ENCODE results near the gene PSD2.

PSD2 gene

GRCh38 chr5:139752506-139753473, 42.8 kb upstream of the PSD2 start:
- TF ChIP-seq, protein P1, sequence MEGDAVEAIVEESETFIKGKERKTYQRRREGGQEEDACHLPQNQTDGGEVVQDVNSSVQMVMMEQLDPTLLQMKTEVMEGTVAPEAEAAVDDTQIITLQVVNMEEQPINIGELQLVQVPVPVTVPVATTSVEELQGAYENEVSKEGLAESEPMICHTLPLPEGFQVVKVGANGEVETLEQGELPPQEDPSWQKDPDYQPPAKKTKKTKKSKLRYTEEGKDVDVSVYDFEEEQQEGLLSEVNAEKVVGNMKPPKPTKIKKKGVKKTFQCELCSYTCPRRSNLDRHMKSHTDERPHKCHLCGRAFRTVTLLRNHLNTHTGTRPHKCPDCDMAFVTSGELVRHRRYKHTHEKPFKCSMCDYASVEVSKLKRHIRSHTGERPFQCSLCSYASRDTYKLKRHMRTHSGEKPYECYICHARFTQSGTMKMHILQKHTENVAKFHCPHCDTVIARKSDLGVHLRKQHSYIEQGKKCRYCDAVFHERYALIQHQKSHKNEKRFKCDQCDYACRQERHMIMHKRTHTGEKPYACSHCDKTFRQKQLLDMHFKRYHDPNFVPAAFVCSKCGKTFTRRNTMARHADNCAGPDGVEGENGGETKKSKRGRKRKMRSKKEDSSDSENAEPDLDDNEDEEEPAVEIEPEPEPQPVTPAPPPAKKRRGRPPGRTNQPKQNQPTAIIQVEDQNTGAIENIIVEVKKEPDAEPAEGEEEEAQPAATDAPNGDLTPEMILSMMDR (IDR thresholded peaks at IDR 0.05; ENCODE audit: low read depth, low read length, missing control alignments) = no peak
- no peak for DNase-seq (ENCODE audit: low read depth)
- H3K4me3 ChIP-seq (ENCODE audit: low read depth, low read length) = no peak overlapping the region

DNA sequence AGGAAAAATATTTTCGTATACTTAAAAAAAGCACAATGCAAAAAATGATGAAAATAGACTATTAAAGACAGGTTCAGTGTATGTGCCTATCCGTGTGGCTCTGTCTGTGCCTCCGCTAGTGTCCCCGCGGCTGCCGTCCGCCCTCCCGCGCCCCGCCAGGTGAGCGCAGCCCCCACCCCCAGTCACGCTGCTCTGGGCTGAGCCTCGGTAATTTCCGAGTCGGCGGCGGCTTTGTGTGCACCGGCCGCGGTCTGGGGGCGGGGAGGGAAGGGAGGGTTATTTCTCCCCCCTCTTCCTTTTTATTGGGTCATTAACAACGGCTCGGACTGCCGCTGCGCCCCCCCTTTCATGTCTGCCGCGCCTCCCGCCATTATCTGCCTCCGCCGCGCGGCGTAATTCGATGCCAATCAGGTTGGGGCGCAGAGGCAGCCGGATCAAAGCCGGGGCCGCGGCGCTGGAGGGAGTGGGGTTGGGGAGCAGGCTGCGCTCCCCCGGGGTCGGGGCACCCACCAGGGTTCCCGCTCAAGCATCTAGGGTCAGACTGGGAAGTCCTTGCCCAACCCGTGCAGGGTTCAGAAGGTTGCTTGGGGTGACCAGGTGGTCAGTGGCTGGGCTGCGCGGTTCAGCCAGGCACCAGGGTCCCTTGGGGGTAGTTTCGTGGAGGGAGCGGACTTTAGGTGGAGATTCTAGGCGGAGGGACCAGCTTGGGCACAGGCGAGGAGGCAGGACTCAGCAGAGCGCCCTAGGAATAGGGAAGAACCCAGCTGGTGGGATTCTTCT, 39.5 kb upstream of the PSD2 start:
- DNase-seq (ENCODE audit: low read depth) = no peak
- no peak overlapping the region; the same call in 1 of the 2 replicates for H3K4me3 ChIP-seq (ENCODE audit: low read depth, low read length)
- TF ChIP-seq, protein P1 (IDR thresholded peaks at IDR 0.05; ENCODE audit: low read depth, low read length, missing control alignments) = no peak

DNA sequence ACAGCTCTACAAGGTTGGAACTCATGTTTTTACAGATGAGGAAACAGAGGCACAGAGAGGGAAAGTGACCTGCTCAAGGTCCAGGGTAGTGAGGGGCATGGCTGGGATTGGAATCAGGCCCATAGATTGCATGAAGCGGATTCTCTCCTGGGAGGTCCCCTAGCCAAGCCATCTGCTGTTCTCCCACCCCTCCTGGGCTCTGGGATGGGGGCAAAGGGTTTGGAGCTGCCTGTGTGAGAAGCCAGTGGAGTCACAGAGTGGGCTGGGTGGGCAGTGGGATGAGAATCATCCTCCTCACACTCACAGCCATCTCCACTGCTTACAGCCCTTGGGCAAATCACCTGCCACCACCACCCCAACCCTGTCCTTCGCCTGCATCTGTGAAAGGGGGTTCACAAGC, 38.6 kb upstream of the PSD2 start:
- DNase-seq (ENCODE audit: low read depth) = no peak
- TF ChIP-seq, protein P1 (IDR thresholded peaks at IDR 0.05; ENCODE audit: low read depth, low read length, missing control alignments) = no peak
- no peak overlapping the region for H3K4me3 ChIP-seq (ENCODE audit: low read depth, low read length)

DNA sequence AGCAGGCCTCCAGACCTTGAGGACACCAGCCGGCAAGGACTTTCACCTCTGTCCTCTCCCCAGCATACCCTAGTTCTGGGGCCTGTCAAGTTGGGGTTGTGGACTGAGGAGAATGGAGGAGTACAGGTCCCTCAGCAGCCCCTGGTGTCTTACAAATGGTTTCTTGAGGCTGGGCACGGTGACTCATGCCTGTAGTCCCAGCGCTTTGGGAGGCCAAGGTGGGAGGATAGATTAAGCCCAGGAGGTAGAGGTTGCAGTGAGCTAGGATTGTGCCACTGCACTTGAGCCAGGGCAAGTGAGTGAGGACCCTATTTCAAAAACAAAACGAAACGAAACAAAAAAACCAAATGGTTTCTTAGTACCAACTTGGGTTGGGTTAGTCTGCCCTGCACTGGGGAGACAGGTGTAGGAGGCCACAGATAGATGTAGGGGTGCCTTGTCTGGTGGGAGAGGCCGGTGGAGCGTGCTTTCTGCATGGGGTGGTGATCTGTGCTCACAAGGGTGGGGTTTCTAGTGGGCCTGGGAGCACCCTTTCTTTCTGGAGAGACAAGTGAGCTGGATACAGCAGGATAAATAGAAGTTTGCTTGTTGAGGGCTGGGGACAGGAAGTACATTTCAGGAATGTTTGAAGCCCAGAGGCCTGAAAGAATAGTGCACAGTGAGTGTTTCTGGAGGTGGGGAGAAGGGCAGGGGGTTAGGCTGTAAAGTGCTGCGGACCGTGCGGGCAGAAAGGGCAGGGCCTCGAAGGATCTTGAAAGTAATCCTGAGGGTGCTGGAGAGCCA, 37.7 kb upstream of the PSD2 start:
- TF ChIP-seq, protein P1 (IDR thresholded peaks at IDR 0.05; ENCODE audit: low read depth, low read length, missing control alignments) = no peak
- no peak overlapping the region for H3K4me3 ChIP-seq (ENCODE audit: low read depth, low read length)
- DNase-seq (ENCODE audit: low read depth) = no peak

DNA sequence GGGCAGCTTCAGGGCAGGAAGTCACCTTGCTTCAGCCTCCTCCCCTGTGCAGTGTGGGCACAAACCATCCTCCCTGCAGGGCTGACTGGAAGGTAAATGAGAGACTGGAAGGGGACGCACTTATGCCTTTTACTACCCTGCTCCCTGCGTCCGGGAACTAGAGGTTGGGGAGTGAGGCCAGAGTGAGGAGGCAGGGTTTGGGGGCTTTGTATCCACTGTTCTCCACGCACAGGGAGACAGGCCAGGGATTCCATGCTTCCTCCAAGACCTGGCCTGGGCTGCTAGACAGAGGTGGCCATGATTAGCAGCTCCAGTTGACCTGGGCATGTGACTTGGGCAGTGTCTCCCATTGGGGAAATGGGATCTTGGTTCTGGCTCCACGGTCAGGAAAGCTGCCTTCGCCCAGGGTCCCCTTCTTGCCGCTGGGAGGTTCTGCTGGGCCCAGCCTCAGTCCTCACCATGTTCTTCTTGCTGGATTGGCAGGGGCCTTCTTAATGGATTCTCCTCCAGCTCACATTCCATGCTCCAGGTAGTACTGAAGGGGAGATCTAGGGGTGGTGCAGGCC, 37.0 kb upstream of the PSD2 start:
- TF ChIP-seq, protein P1 (IDR thresholded peaks at IDR 0.05; ENCODE audit: low read depth, low read length, missing control alignments) = no peak
- DNase-seq (ENCODE audit: low read depth) = no peak
- no peak overlapping the region for H3K4me3 ChIP-seq (ENCODE audit: low read depth, low read length)

DNA sequence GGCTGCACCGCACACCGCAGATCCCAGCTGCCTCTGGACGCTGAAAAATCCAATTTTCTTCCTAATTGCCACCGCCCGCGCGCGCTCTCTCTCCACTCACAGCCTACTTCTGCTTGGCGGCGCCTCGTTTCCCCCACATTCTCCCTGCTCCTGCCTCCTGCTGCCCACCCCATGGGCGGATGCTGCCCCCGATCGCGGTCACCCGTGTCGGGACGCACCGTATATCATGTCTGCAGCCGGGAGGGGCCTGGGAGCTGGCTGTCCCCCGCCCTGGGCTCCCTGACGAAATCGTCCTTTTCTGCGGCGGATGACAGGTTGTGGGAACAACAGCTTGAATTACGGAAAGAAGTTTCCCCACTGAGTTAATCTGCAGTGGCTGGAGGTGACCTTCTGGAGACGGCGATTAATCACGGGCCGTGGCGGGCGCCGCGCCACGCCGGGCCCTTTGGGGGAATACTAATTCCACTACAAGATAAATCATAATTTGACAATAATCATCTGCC, 36.3 kb upstream of the PSD2 start:
- TF ChIP-seq, protein P1 (IDR thresholded peaks at IDR 0.05; ENCODE audit: low read depth, low read length, missing control alignments) = no peak
- no peak for DNase-seq (ENCODE audit: low read depth)
- H3K4me3 ChIP-seq (ENCODE audit: low read depth, low read length) = no peak overlapping the region

Data from GM12864 (cell line).